ENCODE results near the gene FBLN1. TPM values are rescaled to one million over a fixed set of nuclear protein-coding genes. Genes with fewer than 3 reads are reported as not detected.

The FBLN1 gene
- total RNA-seq, 1 donor from 2014 or later: not detected

DNA sequence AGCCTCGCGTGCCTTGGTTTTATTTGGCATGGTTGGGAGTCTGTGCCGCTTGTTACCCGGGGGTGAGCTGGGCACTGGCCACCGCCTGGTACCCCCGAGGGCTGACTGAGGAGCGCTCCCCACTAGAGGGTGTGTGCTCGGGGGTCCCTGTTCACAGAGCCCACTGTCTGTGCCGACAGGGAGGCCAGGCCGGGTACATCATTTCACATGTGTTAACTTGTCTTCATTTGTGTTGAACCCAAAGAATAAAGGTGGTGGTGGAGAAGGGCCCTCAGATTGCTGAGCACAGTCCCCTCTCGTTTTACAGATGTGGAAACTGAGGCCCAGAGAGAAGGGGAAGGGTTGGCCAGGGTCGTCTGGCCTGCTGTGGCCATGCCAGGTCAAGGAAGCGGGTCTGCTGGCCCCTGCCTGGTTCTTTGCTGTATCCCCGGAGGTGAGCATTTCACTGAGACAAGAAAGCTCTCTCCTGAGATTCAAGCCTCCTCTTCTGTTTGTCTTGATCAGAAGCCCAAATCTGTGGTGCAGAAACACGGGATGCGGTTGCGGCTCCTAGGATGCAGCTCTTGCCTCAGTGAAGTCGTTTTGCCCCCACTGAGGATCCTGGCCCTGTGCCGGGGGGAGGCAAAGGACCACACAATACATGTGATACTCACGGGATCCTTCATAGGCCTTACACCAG lies 60.8 kb downstream of the FBLN1 start:
- intact Hi-C loops (cut with micrococcal nuclease): no loop called here

DNA sequence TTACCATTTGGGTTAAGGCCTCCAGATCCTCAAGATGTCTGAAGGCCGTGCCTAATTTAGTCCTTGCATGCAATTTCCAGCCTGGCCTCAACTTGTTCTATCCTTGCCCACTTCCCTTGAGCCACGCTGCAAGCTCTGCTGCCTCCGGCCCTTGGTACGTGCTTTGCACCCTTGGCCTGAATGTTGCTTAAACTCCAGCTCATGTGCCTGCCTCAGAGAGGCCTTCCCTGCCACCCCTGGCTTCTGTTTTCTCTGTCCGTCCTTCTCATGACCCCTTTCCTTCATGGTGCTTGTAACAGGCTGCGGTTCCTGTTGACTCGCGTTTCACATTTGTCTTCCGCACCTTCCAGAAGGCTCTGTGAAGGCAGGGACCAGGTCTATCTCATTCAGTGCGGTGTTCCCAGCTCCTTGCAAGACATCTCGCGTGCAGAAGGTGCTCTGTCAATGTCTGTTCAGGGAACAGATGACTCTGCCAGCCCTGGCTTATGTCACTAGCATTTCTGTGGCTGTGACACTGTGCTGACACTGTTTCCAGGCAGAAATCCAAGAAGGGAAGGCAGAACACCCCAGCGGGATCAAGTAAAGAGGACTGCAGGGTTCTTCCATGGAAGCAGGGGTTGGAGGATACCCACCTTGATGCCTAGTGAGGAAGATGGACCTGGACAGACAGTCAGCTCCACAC lies 61.8 kb downstream of the FBLN1 start:
- intact Hi-C loops (cut with micrococcal nuclease): no loop called here

DNA sequence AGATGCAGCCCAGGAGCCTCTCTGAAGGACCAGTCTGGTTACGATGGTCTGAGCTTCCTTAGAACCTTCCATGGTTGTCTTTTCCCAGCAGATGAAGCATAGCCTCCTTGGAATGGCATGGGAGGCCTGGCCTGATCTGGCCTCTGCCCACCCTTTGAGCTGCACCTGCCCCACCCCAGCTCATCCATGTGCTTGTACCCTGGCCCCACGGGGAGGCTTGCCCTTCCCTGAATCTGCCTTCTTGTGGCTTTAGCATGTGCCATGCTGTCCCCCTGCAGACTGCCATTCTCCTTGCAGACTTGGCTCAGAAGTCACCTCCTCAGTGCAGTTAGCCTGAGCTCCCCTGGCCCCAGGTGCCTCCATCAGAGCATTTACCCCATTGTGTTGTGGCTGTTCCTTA lies 62.5 kb downstream of the FBLN1 start:
- intact Hi-C loops (cut with micrococcal nuclease): no loop called here

- intact Hi-C loops (cut with micrococcal nuclease): no loop called here
These were observed 63.3 kb downstream of the FBLN1 start for GRCh38 chr22:45565973-45566372.

GRCh38 chr22:45568213-45568612 lies 65.5 kb downstream of the FBLN1 start:
- intact Hi-C loops (cut with micrococcal nuclease): no loop called here

GRCh38 chr22:45571089-45571488 lies 68.4 kb downstream of the FBLN1 start:
- intact Hi-C loops (cut with micrococcal nuclease): no loop called here

DNA sequence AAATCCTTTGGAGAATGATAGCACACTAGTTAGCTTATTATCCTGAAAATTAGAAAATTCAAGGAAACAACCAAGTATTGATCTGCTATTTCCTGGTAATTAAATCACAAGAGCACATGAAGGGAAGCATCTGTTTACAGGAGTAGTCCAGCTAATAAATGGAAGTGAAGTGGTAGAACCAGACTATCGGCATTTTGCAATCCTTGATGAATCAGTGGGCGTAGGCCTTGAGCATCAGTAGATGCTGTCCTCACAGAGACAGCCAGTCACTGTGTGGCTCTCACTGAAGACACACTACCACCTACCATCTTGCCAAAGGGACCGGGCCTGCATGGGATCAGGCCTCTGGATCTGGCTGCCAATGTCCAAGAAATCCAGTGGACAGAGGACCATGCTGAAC lies 69.8 kb downstream of the FBLN1 start:
- intact Hi-C loops (cut with micrococcal nuclease): no loop called here

GRCh38 chr22:45574069-45574703 lies 71.5 kb downstream of the FBLN1 start:
- intact Hi-C loops (cut with micrococcal nuclease): no loop called here

DNA sequence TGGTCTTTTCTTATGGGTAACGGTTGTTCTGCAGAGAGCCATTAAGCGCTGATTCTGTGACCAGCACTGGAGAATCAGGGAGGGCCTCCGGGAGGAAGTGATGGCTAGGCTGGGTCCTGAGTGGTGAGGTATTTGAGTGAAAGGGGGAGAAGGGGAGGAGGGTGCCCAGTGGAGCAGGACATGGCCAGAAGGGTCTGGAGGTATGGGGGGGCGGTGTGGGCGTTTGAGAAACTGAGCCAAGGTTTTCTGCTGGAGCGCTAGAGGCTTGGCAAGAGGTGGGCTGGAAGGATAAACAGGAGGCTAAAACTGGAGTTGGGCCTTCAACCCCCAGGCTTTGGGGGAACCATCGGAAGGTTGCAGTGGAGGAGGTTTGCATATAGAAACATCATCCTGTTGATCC lies 72.5 kb downstream of the FBLN1 start:
- intact Hi-C loops (cut with micrococcal nuclease): no loop called here

- intact Hi-C loops (cut with micrococcal nuclease): no loop called here
These were observed 73.1 kb downstream of the FBLN1 start for GRCh38 chr22:45575607-45576272.

DNA sequence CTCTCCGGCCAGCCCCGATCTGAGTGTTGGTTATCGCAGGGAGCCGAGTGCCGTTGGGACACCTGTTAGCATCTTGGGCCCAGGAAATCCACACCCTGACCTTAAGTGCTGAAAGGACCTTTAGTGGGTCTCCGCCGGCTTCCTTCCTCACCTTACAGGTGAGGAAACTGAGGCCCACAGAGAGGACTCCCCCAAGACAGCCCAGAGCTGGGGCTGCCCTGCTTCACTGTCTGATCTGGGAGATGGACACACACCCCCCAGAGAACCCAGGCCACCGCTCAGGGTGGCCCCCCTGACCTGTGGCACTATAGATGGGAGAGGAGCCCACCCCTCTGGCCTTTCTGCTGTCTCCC lies 73.6 kb downstream of the FBLN1 start:
- intact Hi-C loops (cut with micrococcal nuclease): no loop called here

- intact Hi-C loops (cut with micrococcal nuclease): no loop called here
These were observed 74.2 kb downstream of the FBLN1 start for GRCh38 chr22:45576730-45577464.

DNA sequence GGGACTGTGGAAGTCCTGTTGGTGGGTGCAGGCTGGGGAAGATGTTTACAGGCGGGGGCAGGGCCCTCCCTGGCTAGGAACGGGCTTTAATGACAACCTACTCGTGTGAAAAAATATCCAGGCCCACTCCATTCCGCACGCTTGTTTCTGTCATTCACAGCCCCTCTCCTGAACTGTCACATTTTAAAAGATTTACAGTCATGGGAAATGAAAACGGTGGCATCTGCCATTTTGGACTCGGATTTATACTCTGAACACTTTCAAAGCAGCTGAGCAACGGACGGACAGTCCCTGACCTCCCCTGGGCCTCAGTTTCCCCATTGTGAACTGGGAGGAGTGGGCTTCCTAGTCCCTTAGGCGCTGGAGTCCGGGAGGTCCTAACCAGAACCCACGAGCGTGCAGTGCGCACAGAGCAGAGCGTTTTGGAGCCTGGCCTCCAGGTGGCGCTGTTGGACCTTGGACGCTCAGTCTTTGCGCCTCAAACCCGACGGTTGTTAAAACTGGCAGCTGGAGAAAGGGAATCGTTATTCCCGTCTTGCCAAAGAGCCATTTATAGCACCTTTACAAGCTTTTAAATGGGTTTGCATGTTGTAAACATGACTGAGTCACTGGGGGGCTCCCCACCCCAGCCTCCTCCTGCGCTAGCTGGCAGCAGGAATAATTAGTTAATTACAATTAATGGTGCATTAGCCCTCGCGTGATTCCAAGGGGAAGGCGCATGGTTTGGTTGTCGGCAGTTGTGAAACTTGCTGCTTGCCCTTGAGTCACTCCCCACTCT lies 75.3 kb downstream of the FBLN1 start:
- intact Hi-C loops (cut with micrococcal nuclease): no loop called here

- intact Hi-C loops (cut with micrococcal nuclease): no loop called here
These were observed 76.0 kb downstream of the FBLN1 start for GRCh38 chr22:45578524-45579147.

DNA sequence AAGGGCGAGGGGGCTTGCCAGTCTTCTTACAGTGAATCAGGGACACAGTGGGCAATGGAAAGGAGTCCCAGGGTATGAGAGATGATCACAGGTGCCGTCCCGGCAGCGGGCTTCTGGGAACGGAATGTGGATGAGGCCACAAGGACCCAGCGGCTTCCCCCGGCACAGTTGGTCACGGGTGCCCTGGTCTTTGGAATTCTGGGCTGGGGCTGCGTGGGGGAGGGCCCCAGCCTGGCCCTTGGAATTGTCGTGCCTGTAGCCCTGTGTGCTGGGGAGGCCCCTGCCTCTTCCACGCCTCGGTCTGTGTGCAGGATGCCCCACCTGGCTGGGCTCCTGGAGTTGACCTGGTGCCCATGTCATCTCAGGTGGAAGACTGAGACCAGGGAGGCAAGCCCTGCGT lies 76.6 kb downstream of the FBLN1 start:
- intact Hi-C loops (cut with micrococcal nuclease): no loop called here

DNA sequence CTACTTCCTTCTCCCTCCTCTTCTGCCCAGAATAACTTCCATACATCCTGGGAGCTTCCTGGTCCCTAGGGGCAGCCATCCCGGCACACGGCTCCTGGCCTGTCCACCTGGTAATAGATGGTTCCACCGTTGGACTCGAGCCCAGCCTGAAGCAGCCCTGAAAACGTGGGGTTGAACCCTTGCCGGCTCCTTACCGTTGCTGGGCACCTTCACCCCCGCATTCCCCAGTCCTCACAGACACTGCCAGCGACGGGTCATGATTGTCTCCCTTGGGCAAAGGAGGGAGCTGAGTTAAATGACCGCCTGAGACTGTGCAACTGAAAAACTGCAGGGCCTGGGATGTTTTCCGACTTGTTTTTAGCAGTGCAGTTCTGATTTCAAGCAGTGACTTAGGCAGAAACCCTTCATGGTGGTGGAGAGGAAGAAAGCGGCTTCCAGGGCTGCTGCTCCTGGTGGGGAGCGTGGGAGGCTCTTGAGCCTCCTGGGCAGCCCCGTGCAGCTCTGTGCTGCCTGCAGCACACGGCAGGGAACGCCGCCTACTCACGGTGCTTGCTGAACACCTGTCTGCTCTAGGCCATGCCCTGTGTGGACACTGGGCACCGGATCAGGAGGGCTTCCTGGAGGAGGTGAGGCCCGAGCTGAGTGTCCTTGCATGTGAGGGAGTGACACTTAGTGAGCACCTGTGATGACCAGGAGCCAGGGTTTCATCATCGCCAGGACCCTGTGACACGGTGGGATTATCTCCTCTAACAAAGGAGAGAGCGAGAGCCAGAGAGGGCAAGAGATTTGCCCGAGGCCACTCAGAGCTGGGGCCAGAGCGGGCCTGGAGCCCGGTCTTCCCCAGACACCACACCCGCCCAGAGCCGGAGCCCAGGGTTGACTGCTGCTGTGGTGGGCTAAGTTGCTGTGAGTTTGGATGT lies 77.4 kb downstream of the FBLN1 start:
- intact Hi-C loops (cut with micrococcal nuclease): no loop called here

- intact Hi-C loops (cut with micrococcal nuclease): no loop called here
These were observed 78.2 kb downstream of the FBLN1 start for GRCh38 chr22:45580726-45581381.

- intact Hi-C loops (cut with micrococcal nuclease): no loop called here
These were observed 78.9 kb downstream of the FBLN1 start for GRCh38 chr22:45581549-45582080.

Data from T-helper 2 cell treated with Interferon-gamma antibody and Interleukin-4, amounts not matched to agents 100 ng/mL and 5 ng/mL, for 36 hours (primary cell).